Mesothelial cell of epicardium (in vitro differentiated cells): ENCODE results near the gene IRF2. TPM values are rescaled to one million over a fixed set of nuclear protein-coding genes. Genes with fewer than 3 reads are reported as not detected.

Experiments
- DNase-seq, 2 experiments: peaks; one replicate each; pipeline ENCODE4 v3.0.0; 2021; ENCODE audit warnings: low spot score in 2 of 2; ENCODE audit not compliant: unreplicated experiment in 2 of 2
- H3K27ac Mint-ChIP-seq: 2 replicates; pipeline ENCODE4 v1.8.0; 2021; ENCODE audit warnings: mixed read lengths
- H3K27me3 Mint-ChIP-seq: 2 replicates; pipeline ENCODE4 v1.8.0; 2021; ENCODE audit warnings: low read depth, mixed read lengths
- H3K36me3 Mint-ChIP-seq: 2 replicates; pipeline ENCODE4 v1.8.0; 2021; ENCODE audit warnings: mixed read lengths
- H3K4me1 Mint-ChIP-seq: 2 replicates; pipeline ENCODE4 v1.8.0; 2021; ENCODE audit warnings: mixed read lengths
- H3K4me3 Mint-ChIP-seq: 2 replicates; pipeline ENCODE4 v1.8.0; 2021; ENCODE audit warnings: mild to moderate bottlenecking, moderate library complexity, mixed read lengths
- H3K9me3 Mint-ChIP-seq: 2 replicates; pipeline ENCODE4 v1.8.0; 2021; ENCODE audit warnings: mixed read lengths
- CTCF ChIP-seq: fragments of 200-600 bp; sonication (generic); IDR thresholded peaks from one replicate; pipeline ENCODE4 v1.5.0; 2021; ENCODE audit warnings: antibody characterized with exemption; ENCODE audit not compliant: unreplicated experiment
- total RNA-seq: library from RNA; stranded (reverse); gene quantifications from 3 replicates; pipeline ENCODE4 v1.2.1, GENCODE V29; 2021

IRF2 gene
- total RNA-seq, 1 donor from 2014 or later: 15.8 TPM

GRCh38 chr4:184448821-184449220 lies 25.5 kb downstream of the IRF2 start:
- peaks cover 29% of the 10 kb centered on the region for H3K4me1 Mint-ChIP-seq
- H3K27ac Mint-ChIP-seq: peak overlapping the region; percentile 57
- H3K36me3 Mint-ChIP-seq: peaks cover 3% of the 10 kb centered on the region
- DNase-seq: no peak
- TF ChIP-seq CTCF: no peak
- H3K4me3 Mint-ChIP-seq: no peak overlapping the region
- no peaks in the 10 kb centered on the region for H3K27me3 Mint-ChIP-seq
- no peaks in the 10 kb centered on the region for H3K9me3 Mint-ChIP-seq

- Mint-ChIP-seq H3K4me3 (no peak overlapping the region), H3K9me3 (no peaks in the 10 kb centered on the region), H3K27me3 (no peaks in the 10 kb centered on the region), H3K4me1 (peaks cover 22% of the 10 kb centered on the region), H3K27ac (no peak overlapping the region), H3K36me3 (peaks cover 3% of the 10 kb centered on the region)
- no peak for DNase-seq
- TF ChIP-seq CTCF: no peak
These were observed 26.2 kb downstream of the IRF2 start for GRCh38 chr4:184448141-184448540.

- Mint-ChIP-seq H3K27ac (no peak overlapping the region), H3K4me1 (peaks cover 19% of the 10 kb centered on the region), H3K27me3 (no peaks in the 10 kb centered on the region), H3K36me3 (peaks cover 3% of the 10 kb centered on the region), H3K4me3 (no peak overlapping the region), H3K9me3 (no peaks in the 10 kb centered on the region)
- no peak for DNase-seq
- no peak for TF ChIP-seq CTCF
These were observed 26.7 kb downstream of the IRF2 start for GRCh38 chr4:184447664-184448063.

- Mint-ChIP-seq H3K4me3 (no peak overlapping the region), H3K9me3 (no peaks in the 10 kb centered on the region), H3K4me1 (peaks cover 21% of the 10 kb centered on the region), H3K36me3 (peaks cover 3% of the 10 kb centered on the region), H3K27me3 (no peaks in the 10 kb centered on the region), H3K27ac (no peak overlapping the region)
- DNase-seq: no peak
- TF ChIP-seq CTCF: no peak
These were observed 28.2 kb downstream of the IRF2 start for GRCh38 chr4:184446132-184446658.

- no peaks in the 10 kb centered on the region for H3K27me3 Mint-ChIP-seq
- H3K36me3 Mint-ChIP-seq: peaks cover 3% of the 10 kb centered on the region
- no peak for DNase-seq
- no peak for TF ChIP-seq CTCF
- H3K4me1 Mint-ChIP-seq: peaks cover 23% of the 10 kb centered on the region
- no peak overlapping the region for H3K4me3 Mint-ChIP-seq
- no peak overlapping the region for H3K27ac Mint-ChIP-seq
- H3K9me3 Mint-ChIP-seq: no peaks in the 10 kb centered on the region
These were observed 29.4 kb downstream of the IRF2 start for GRCh38 chr4:184444953-184445309.
